Esophagus squamous epithelium (tissue), 4 donors: ENCODE data around the gene NISCH.

ENCODE experiments used
- CTCF ChIP-seq, 6 experiments: fragments of 450-650 bp in 4 of 6; fragments of 200-600 bp in 2 of 6; sonication (generic) in 2 of 6; IDR thresholded peaks; one replicate each; pipeline ENCODE4 v1.5.1; 2016 to 2019; ENCODE audit warnings: antibody characterized with exemption in 6 of 6, mild to moderate bottlenecking in 4 of 6, moderate library complexity in 4 of 6
- POLR2A ChIP-seq, 4 donors: fragments of 450-650 bp; IDR thresholded peaks; one replicate each; pipeline ENCODE4 v1.6.1; 2017; ENCODE audit warnings: antibody characterized with exemption in 4 of 4, mild to moderate bottlenecking in 4 of 4, moderate library complexity in 3 of 4

- no peak for TF ChIP-seq CTCF (IDR thresholded peaks at IDR 0.05)
- TF ChIP-seq POLR2A (IDR thresholded peaks at IDR 0.05) = no peak
Observed at GRCh38 chr3:52520141-52520667, 64.8 kb downstream of the NISCH start.
